GM19099 (cell line): ENCODE measurements around the gene TASOR.

ENCODE experiments used
- POLR2A ChIP-seq: IDR thresholded peaks from 3 replicates; pipeline ENCODE4 v1.6.1; 2011; ENCODE audit warnings: low read depth; ENCODE audit not compliant: insufficient read length; ENCODE audit errors: extremely low read depth

TASOR gene

GRCh38 chr3:56683122-56683817 is at the start of gene TASOR:
TSS of gene TASOR (minus strand) at chr3:56683265. CDS start at chr3:56683006, 259 bp downstream.
- peak; percentile 73 for TF ChIP-seq POLR2A

GRCh38 chr3:56732109-56732508 is 49.0 kb upstream of the TASOR start:
- no peak for TF ChIP-seq POLR2A

GRCh38 chr3:56725175-56725574 is 42.1 kb upstream of the TASOR start:
- no peak for TF ChIP-seq POLR2A

- TF ChIP-seq POLR2A: no peak
These were observed 41.6 kb upstream of the TASOR start for GRCh38 chr3:56724676-56725075.

- no peak for TF ChIP-seq POLR2A
These were observed 37.8 kb upstream of the TASOR start for GRCh38 chr3:56720849-56721248.

GRCh38 chr3:56711344-56711743 is 28.3 kb upstream of the TASOR start:
- no peak for TF ChIP-seq POLR2A

GRCh38 chr3:56706629-56707028 is 23.6 kb upstream of the TASOR start:
- no peak for TF ChIP-seq POLR2A

GRCh38 chr3:56704706-56705105 is 21.6 kb upstream of the TASOR start:
- TF ChIP-seq POLR2A: no peak

GRCh38 chr3:56702490-56703315 is 19.6 kb upstream of the TASOR start:
- no peak for TF ChIP-seq POLR2A

- TF ChIP-seq POLR2A: no peak
These were observed 17.1 kb upstream of the TASOR start for GRCh38 chr3:56700151-56700550.

- TF ChIP-seq POLR2A: no peak
These were observed 12.0 kb upstream of the TASOR start for GRCh38 chr3:56694867-56695683.

- no peak for TF ChIP-seq POLR2A
These were observed 10.7 kb upstream of the TASOR start for GRCh38 chr3:56693750-56694149.

GRCh38 chr3:56691165-56692000 is 8.3 kb upstream of the TASOR start:
- no peak for TF ChIP-seq POLR2A

- TF ChIP-seq POLR2A: no peak
These were observed 6.2 kb upstream of the TASOR start for GRCh38 chr3:56689303-56689702.

GRCh38 chr3:56688191-56688590 is 5.1 kb upstream of the TASOR start:
- TF ChIP-seq POLR2A: no peak

GRCh38 chr3:56684029-56684428 is 964 bp upstream of the TASOR start:
- TF ChIP-seq POLR2A: no peak
